Measurements from ENCODE around the gene UBA6.

The UBA6 gene

GRCh38 chr4:67575232-67576058 is 125.5 kb downstream of the UBA6 start:
- peak in 3 of 4 experiments; percentile 11 to 26 (median 22) for DNase-seq

- DNase-seq = no peak
Measured at GRCh38 chr4:67573193-67573592, 127.8 kb downstream of the UBA6 start.

- no peak for DNase-seq
Measured at GRCh38 chr4:67571975-67572374, 129.0 kb downstream of the UBA6 start.

DNA sequence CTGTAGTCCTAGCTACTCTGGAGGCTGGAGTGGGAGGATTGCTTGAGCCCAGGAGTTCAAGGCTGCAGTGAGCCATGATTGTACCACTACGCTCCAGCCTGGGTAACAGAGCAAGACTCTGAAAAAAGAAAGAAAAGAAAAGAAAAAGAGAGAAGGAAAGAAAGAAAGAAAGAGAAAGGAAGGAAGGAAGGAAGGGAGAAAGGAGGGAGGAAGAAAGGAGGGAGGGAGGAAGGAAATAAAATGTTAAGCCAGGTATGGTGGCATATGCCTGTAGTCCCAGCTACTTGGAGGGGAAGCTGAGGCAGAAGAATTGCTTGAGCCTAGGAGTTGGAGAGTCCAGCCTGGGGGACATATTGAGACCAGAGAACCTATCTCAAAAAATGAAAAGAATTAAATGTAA is 130.4 kb downstream of the UBA6 start:
- no peak for DNase-seq

GRCh38 chr4:67568820-67569219 is 132.1 kb downstream of the UBA6 start:
- no peak for DNase-seq

DNA sequence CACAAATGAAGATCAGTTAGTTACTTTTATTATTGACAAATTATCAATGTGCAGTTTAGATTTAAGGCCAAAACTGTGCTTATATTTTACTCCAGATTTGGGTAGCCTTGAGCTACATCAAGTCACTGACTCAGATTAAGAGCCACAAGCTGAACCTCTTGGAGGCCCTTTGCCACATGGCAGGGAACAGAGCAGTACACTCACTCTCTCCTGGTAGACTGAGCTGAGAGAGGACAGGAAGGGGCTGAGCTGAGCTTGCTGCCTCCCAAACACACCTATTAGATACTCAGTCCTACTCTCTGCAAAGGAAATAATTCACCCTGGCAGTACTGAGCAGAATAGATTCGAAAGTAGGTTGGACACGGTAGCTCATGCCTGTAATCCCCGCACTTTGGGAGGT is 134.6 kb downstream of the UBA6 start:
- DNase-seq = no peak

DNA sequence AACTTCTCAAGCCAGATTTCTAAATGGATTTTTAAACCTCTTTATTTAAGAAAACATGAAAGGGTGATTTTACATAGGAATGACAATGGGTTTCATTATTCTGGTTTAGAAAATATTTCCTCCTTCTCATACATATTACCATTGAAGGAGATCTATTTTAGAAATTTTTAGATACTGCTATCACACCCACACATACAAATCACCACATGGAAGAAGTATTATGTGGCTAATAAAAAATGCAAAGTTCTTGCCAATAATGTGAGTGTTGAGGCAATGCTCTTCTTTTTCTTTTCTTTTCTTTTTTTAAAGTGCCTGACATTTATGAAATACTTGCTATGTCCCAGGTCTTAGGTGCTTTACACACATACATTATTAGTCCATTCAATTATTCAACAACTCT is 135.7 kb downstream of the UBA6 start:
- DNase-seq = no peak
